ENCODE measurements around the gene COX6A1.
"Not testable (repeated sequence)": the region's sequence is repeated elsewhere in the genome, so short reads cannot be mapped to it uniquely, and the experiment has no call there.

COX6A1 gene

GRCh38 chr12:120468325-120468820 is 30.5 kb downstream of the COX6A1 start:
- DNase-seq, result peak; percentile 15

GRCh38 chr12:120468821-120469449 is 31.0 kb downstream of the COX6A1 start:
- peak; percentile 48 for DNase-seq

GRCh38 chr12:120469450-120470149 is 31.7 kb downstream of the COX6A1 start, which contains the start of gene SRSF9:
TSS of gene SRSF9 (minus strand) at chr12:120469748. CDS start at chr12:120469609, 139 bp downstream.
- DNase-seq, result peak; percentile 97

- no peak for DNase-seq
Measured at GRCh38 chr12:120470150-120470784, 32.4 kb downstream of the COX6A1 start.

- DNase-seq, result no peak
Measured at GRCh38 chr12:120472521-120472920, 34.6 kb downstream of the COX6A1 start.

GRCh38 chr12:120473807-120474615 is 36.1 kb downstream of the COX6A1 start:
- DNase-seq, result no peak

GRCh38 chr12:120474616-120474960 is 36.7 kb downstream of the COX6A1 start:
- DNase-seq, result no peak

GRCh38 chr12:120475643-120476042 is 37.7 kb downstream of the COX6A1 start:
- no peak for DNase-seq

- DNase-seq, result no peak
Measured at GRCh38 chr12:120479458-120479857, 41.5 kb downstream of the COX6A1 start.

- no peak for DNase-seq
Measured at GRCh38 chr12:120480211-120480610, 42.3 kb downstream of the COX6A1 start.

GRCh38 chr12:120481022-120481767 is 43.3 kb downstream of the COX6A1 start:
- DNase-seq, result peak; percentile 48

GRCh38 chr12:120483621-120484020 is 45.7 kb downstream of the COX6A1 start:
- DNase-seq, result no peak

GRCh38 chr12:120485961-120486881 is 48.3 kb downstream of the COX6A1 start:
- DNase-seq, result no peak

GRCh38 chr12:120487552-120487951 is 49.6 kb downstream of the COX6A1 start:
- DNase-seq, result not testable (repeated sequence)

GRCh38 chr12:120488057-120488640 is 50.2 kb downstream of the COX6A1 start:
- no peak for DNase-seq

- DNase-seq, result no peak
Measured at GRCh38 chr12:120489018-120489417, 51.1 kb downstream of the COX6A1 start.

- no peak for DNase-seq
Measured at GRCh38 chr12:120490325-120490724, 52.4 kb downstream of the COX6A1 start.
